Activated T-helper 9 cell treated with anti-CD3 and anti-CD28 coated beads, Interleukin-2, amount 50 U/mL, for 16 hours (primary cell): ENCODE results near the gene MAN2A1.
"Not testable (repeated sequence)": the region's sequence is repeated elsewhere in the genome, so short reads cannot be mapped to it uniquely, and the experiment has no call there.

ENCODE experiments used
- DNase-seq: peaks from one replicate; pipeline ENCODE4 v3.0.0-alpha.2; 2020; ENCODE audit warnings: low read depth

Gene MAN2A1

DNA sequence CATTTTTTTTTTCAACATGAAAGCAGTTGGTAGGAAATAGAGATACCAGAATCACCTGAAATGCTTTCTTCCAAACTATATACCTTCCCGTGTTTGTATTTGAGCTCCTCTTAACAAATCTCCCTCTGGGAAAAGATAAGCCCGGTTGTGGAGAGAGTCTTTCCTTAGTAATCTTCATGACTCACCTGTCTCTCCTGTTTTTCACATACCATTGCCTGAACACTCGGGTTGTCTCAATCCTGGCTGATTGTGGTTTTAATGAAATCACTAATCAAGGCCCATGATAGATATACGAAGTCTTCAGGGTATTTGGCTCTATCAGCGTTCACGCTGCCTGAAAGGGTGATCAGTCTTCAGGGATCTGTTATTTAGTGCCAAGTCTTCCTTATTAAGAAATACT, 136.7 kb downstream of the MAN2A1 start:
- no peak for DNase-seq

- DNase-seq: no peak
Observed at GRCh38 chr5:109829331-109829730, 139.6 kb downstream of the MAN2A1 start.

DNA sequence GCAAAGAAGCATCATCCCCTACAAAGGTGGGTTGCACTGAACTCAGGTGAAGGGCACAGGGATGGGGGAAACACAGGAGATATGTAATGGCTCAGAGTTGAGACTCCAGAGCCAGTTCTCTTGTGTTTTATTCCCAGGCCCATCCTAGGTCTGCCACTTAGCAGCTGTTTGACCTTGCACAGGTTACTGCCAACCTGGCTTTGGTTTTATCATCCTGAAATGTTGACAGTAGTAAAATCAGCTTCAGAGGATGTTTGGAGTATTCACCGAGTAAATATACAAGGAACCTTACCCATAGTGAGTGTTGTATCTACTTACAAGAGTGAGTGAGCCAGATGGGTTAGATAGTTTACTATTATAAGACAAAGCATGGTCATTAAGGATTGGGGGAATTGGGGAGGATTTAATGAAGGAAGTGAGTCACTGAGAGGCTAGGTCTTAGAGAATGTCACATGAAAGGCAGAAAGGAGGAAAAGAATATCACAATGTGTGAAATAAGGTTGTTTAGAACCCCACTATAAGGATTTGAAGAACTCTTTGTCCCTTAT, 141.3 kb downstream of the MAN2A1 start:
- no peak for DNase-seq

DNA sequence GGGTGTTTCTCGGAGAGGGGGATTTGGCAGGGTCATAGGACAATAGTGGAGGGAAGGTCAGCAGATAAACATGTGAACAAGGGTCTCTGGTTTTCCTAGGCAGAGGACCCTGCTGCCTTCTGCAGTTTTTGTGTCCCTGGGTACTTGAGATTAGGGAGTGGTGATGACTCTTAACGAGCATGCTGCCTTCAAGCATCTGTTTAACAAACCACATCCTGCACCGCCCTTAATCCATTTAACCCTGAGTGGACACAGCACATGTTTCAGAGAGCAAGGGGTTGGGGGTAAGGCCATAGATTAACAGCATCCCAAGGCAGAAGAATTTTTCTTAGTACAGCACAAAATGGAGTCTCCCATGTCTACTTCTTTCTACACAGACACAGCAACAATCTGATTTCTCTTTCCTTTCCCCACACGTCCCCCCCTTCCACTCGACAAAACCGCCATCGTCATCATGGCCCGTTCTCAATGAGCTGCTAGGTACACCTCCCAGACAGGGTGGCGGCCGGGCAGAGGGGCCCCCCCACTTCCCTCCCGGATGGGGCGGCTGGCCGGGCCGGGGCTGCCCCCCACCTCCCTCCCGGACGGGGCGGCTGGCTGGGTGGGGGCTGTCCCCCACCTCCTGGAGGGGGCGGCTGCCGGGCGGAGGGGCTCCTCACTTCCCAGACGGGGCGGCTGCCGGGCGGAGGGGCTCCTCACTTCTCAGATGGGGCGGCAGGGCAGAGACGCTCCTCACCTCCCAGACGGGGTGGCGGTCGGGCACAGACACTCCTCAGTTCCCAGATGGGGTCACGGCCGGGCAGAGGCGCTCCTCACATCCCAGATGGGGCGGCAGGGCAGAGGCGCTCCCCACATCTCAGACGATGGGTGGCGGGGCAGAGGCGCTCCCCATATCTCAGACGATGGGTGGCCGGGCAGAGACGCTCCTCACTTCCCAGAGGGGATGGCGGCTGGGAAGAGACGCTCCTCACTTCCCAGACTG, 142.8 kb downstream of the MAN2A1 start:
- DNase-seq: not testable (repeated sequence)

DNA sequence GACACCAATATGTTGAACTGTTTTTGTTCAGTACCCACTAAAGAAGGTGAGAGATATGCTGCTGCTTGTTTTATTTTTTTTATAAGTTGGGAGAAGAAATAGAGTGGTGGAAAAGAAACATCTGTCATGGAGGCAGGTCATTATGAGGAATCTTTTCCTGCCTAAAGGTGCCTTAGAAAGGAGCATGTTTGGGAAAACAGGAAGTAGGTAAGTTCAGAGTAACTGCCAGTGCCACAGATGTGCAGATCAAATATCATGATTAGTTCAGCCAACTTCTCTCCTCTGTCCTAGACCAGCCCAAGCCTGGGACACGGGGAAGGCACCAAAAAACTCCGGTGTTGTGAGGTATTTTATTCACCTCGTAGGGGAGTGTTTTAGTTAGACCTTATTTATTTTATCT, 144.2 kb downstream of the MAN2A1 start:
- DNase-seq: no peak

- no peak for DNase-seq
Observed at GRCh38 chr5:109836280-109836679, 146.6 kb downstream of the MAN2A1 start.

DNA sequence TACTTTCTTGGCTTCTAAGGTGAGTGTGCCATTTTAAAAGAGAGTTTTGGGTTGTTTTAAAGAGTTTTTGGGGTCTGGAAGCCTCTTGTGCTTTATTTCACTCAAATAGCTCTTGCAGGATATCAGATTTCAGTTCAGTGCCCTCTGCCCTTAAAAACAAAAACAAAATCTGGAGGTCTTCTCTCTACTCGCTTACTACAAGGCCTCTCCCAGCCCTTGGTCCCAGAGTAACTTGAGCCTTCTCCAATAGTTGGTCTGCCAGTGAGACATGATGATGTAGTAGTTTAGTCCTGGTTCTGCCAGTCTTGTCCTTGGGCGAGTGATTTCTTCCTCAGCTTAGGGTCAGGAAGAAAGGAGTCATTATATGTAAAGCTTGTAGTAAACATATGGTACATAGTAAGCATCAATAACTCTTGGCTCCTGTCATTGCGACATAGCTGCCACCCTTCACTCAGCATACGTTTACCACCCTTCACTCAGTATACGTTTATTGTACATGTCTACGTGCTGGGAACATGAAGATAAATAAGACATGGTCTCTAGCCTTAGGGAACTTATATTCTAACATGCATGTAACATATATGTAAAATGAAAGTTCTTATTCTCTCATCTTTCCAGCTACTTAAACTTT, 147.6 kb downstream of the MAN2A1 start:
- no peak for DNase-seq

DNA sequence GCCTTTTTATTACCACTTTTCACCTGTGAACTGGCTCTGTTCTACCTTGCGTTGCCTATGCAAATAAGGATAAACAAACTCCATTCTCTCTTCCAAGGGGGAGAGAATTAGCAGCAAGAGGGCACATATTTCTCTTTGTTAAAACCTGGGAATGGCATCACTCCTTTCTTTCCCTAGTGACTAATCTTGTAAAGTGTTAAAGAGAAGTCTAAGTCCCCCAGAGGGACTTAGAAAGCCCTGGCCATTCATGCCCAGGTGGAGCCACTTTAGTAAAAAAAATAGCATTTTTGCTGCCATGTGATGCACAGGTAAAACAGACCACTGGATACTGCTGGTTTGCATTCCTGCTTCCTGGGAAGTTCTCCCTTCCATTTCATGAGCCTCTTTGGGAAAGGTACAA, 148.4 kb downstream of the MAN2A1 start:
- no peak for DNase-seq

DNA sequence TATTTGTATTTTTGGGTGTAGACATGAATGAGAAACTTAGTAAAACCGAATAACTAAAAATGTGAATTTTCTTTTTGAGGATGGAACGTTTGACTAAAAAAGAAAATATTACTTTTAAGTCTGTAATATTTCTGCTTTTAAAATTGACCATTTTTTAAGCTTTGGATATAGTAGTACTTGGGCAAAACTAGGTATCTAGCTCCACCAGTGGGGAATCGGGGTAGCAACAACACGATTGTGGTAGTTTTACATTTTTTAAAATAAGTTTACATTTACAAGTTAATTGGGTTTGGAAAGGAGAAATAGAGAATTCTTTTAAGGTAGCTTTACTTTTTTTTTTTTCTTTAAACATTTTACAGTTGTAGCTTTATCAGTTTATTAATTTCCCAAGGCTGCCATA, 154.4 kb downstream of the MAN2A1 start:
- no peak for DNase-seq

DNA sequence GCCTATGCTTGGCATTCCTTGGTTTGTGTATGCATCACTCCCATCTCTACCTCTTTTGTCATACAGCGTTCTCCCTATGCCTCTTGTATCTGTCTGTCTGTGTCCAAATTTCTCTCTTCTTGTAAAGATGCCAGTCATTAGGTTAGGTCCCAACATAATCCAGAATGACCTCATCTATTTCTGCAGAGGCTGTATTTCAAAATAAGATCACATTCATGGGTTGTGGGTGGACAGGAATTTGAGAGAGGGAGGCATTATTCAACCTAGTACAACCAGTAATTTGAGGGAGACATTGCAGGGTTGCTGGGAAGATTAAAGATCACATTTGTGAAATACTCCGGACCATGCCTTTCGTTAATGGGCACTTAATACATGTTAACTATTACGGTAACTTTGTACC, 155.0 kb downstream of the MAN2A1 start:
- no peak for DNase-seq

GRCh38 chr5:109848130-109848529, 158.4 kb downstream of the MAN2A1 start:
- DNase-seq: no peak

DNA sequence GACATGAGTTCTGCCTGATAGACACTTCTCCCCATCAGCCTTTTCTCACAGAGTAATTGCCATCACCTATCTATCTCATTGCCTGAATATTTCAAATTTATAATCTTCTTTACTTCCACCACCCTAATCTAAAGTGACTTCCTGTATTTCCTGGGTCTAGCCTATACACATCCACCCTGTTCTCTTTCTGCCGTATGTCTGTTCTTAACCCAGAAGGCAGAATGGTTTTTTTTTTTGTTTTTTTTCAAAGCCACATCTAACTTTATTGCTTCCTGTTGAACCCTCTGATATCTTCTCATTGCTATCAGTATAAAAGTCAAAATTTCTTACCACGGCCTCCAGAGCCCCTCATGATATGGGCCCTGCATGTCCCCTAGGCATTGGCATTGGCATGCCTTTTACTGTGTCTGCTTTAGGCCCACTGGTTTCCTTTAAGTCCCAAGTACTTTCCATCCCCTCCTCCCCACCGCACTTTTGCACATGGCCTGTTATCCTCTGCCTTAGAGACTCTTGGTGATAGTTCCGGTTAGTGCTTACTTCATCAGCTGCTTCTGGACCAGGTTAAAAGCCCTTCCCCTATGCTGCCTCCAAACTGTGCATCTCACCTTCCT, 159.9 kb downstream of the MAN2A1 start:
- no peak for DNase-seq

GRCh38 chr5:109852371-109853155, 162.8 kb downstream of the MAN2A1 start:
- DNase-seq: no peak

DNA sequence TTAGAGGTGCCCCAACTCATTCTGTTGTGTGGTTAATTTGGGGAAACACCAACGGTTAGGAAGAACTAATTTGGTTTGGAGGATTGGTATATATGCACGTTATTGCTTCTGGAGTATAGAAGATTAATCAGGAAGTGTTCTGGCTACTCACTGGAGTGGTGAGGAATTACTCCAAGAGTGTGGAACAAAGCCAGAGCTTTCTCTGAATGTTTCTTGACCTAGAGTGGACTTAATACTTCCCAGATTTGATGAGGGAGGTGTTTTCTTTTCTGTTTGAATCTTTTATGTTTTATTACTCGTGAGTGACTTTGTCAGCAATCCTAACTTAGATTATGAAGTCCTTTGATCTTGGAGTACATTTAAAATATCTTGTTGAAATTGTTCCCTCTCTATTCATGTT, 163.7 kb downstream of the MAN2A1 start:
- DNase-seq: no peak

GRCh38 chr5:109855056-109855455, 165.3 kb downstream of the MAN2A1 start:
- DNase-seq: no peak

GRCh38 chr5:109857405-109858031, 167.8 kb downstream of the MAN2A1 start:
- DNase-seq: no peak

- no peak for DNase-seq
Observed at GRCh38 chr5:109859537-109859936, 169.8 kb downstream of the MAN2A1 start.

DNA sequence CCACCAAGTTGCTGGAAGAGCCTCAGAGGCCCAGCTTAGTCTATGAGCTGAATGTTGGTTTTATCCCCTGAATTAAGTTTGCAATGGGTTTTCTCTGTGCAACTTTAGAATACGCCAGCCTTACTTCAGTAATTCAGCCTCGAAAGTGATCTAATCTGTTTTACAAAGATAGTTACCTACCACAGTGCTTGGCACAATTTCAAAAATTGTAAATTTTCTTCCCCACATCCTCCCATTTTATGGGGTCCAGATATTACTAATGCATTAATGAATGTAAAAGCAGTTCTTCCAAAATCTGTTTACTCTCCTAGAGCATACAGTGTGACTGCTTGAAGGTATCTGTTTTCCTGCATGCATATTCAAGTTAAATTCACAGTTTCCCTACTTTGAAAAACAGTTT, 172.6 kb downstream of the MAN2A1 start:
- DNase-seq: no peak

GRCh38 chr5:109863752-109864151, 174.0 kb downstream of the MAN2A1 start:
- DNase-seq: no peak

- no peak for DNase-seq
Observed at GRCh38 chr5:109865637-109866036, 175.9 kb downstream of the MAN2A1 start.

- DNase-seq: no peak
Observed at GRCh38 chr5:109866051-109866450, 176.3 kb downstream of the MAN2A1 start.
